H1 (cell line): ENCODE results near the gene LBP. TPM values are rescaled to one million over a fixed set of nuclear protein-coding genes. Genes with fewer than 3 reads are reported as not detected.

Experiments used
- CTCF ChIA-PET: fragments of 300-600 bp; sonication (Branson Sonifier 250); formaldehyde crosslinking; loops from one replicate; lab custom pipeline; 2021; ENCODE audit not compliant: partially characterized antibody; lab: Charles Lee
- POLR2A ChIA-PET: fragments of 300-600 bp; sonication (Branson Sonifier 250); formaldehyde crosslinking; loops from one replicate; lab custom pipeline; 2021; ENCODE audit warnings: inconsistent platforms; ENCODE audit not compliant: partially characterized antibody; lab: Charles Lee
- DNase-seq, 2 experiments: peaks; one replicate each; pipeline versions ENCODE4 v3.0.0 to v3.0.0-alpha.2; 2010 to 2022; ENCODE audit warnings: low spot score in 2 of 2, low read depth in 1 of 2, mixed read lengths in 1 of 2
- FAIRE-seq: peaks from 2 replicates; lab custom pipeline; 2011; peaks lifted over from hg19 to GRCh38; lab: Jason Lieb, UNC
- H2AFZ ChIP-seq: 2 replicates; pipeline ENCODE4 v1.8.1; 2012; ENCODE audit warnings: low read length, inconsistent platforms
- H2AK5ac ChIP-seq: 2 replicates; pipeline ENCODE4 v1.6.1; 2013; ENCODE audit warnings: low read depth, low read length
- H2BK120ac ChIP-seq: replicated peaks from 2 replicates; pipeline ENCODE3; 2013; ENCODE audit warnings: low read depth, low read length, inconsistent platforms
- H2BK12ac ChIP-seq: 2 replicates; pipeline ENCODE4 v1.6.1; 2013; ENCODE audit warnings: low read depth, low read length
- H2BK15ac ChIP-seq: 2 replicates; pipeline ENCODE4 v1.6.1; 2013; ENCODE audit warnings: low read length
- H2BK20ac ChIP-seq: 2 replicates; pipeline ENCODE4 v1.6.1; 2013; ENCODE audit warnings: low read length
- H2BK5ac ChIP-seq: 2 replicates; pipeline ENCODE4 v1.6.1; 2013; ENCODE audit warnings: low read depth, low read length
- H3K14ac ChIP-seq: 2 replicates; pipeline ENCODE4 v1.6.1; 2013; ENCODE audit warnings: inconsistent platforms; ENCODE audit not compliant: insufficient read length
- H3K18ac ChIP-seq: 2 replicates; pipeline ENCODE4 v1.6.1; 2013; ENCODE audit warnings: low read length; ENCODE audit errors: extremely low read depth
- H3K23ac ChIP-seq: 2 replicates; pipeline ENCODE4 v1.6.1; 2013; ENCODE audit warnings: inconsistent platforms; ENCODE audit not compliant: insufficient read length
- H3K23me2 ChIP-seq: 2 replicates; pipeline ENCODE4 v1.6.1; 2013; ENCODE audit warnings: low read depth, low read length
- H3K27ac ChIP-seq: 2 replicates; pipeline ENCODE4 v1.6.1; 2011; ENCODE audit warnings: low read depth, low read length, inconsistent platforms
- H3K27me3 ChIP-seq, 4 experiments: replicated peaks in 1 of 4; 1 replicate in 1 of 4; 2 replicates in 3 of 4; pipeline versions ENCODE4 v1.6.1 to v1.8.1; 2011 to 2013; ENCODE audit warnings: low read length in 3 of 4, mild to moderate bottlenecking in 3 of 4, inconsistent platforms in 2 of 4, mixed read lengths in 2 of 4, moderate library complexity in 1 of 4; ENCODE audit not compliant: control insufficient read depth in 3 of 4, insufficient read depth in 3 of 4; ENCODE audit errors: extremely low read depth in 1 of 4
- H3K36me3 ChIP-seq, 4 experiments: 2 replicates each; pipeline versions ENCODE4 v1.6.1 to v1.8.1; 2011 to 2013; ENCODE audit warnings: mild to moderate bottlenecking in 4 of 4, low read length in 3 of 4, moderate library complexity in 2 of 4, control low read depth in 1 of 4, inconsistent platforms in 1 of 4; ENCODE audit not compliant: insufficient read depth in 4 of 4, control insufficient read depth in 2 of 4
- H3K4ac ChIP-seq: replicated peaks from 2 replicates; pipeline ENCODE3; 2013; ENCODE audit warnings: low read length, low read depth, mixed read lengths, inconsistent platforms; ENCODE audit not compliant: insufficient read length
- H3K4me1 ChIP-seq, 4 experiments: replicated peaks in 1 of 4; 1 replicate in 1 of 4; 2 replicates in 3 of 4; pipeline versions ENCODE4 v1.6.1 to v1.8.1; 2011 to 2013; ENCODE audit warnings: low read length in 3 of 4, inconsistent platforms in 2 of 4, mixed read lengths in 1 of 4; ENCODE audit not compliant: insufficient read depth in 4 of 4, control insufficient read depth in 3 of 4
- H3K4me2 ChIP-seq, 2 experiments: 2 replicates each; pipeline versions ENCODE4 v1.6.1 to v1.8.1; 2011 to 2013; ENCODE audit warnings: low read depth in 2 of 2, low read length in 2 of 2, control low read depth in 1 of 2, inconsistent platforms in 1 of 2, mild to moderate bottlenecking in 1 of 2; ENCODE audit not compliant: insufficient read depth in 1 of 2
- H3K4me3 ChIP-seq, 4 experiments: fragments of 200-600, 300-600 bp in 1 of 4; sonication (generic), shearing (Covaris generic), sonication (Bioruptor Twin) in 1 of 4; 2 replicates each; pipeline versions ENCODE4 v1.5.1 to v1.8.1; 2011 to 2016; ENCODE audit warnings: low read length in 4 of 4, low read depth in 3 of 4, control low read depth in 2 of 4, inconsistent platforms in 2 of 4, mild to moderate bottlenecking in 2 of 4, mixed read lengths in 1 of 4, moderate library complexity in 1 of 4; ENCODE audit not compliant: insufficient read depth in 2 of 4; ENCODE audit errors: extremely low read depth in 1 of 4
- H3K56ac ChIP-seq: replicated peaks from 2 replicates; pipeline ENCODE3; 2013; ENCODE audit warnings: low read depth, mild to moderate bottlenecking, mixed read lengths, low read length, inconsistent platforms; ENCODE audit not compliant: insufficient read length
- H3K79me1 ChIP-seq: 2 replicates; pipeline ENCODE4 v1.6.1; 2013; ENCODE audit warnings: low read depth, low read length, control low read depth
- H3K79me2 ChIP-seq, 2 experiments: 2 replicates each; pipeline versions ENCODE4 v1.6.1 to v1.8.1; 2012 to 2013; ENCODE audit warnings: low read length in 2 of 2, mild to moderate bottlenecking in 2 of 2, inconsistent platforms in 1 of 2; ENCODE audit not compliant: insufficient read depth in 2 of 2, control insufficient read depth in 1 of 2
- H3K9ac ChIP-seq, 4 experiments: replicated peaks in 1 of 4; 1 replicate in 1 of 4; 2 replicates in 3 of 4; pipeline versions ENCODE4 v1.6.1 to v1.8.1; 2011 to 2013; ENCODE audit warnings: low read depth in 3 of 4, low read length in 3 of 4, control low read depth in 2 of 4, mild to moderate bottlenecking in 2 of 4, moderate library complexity in 2 of 4, inconsistent platforms in 1 of 4; ENCODE audit errors: extremely low read depth in 1 of 4
- H3K9me3 ChIP-seq, 2 experiments: 2 replicates each; pipeline versions ENCODE4 v1.6.1 to v1.8.1; 2012 to 2013; ENCODE audit warnings: mild to moderate bottlenecking in 2 of 2, moderate library complexity in 2 of 2, control low read depth in 1 of 2, inconsistent platforms in 1 of 2, low read depth in 1 of 2, low read length in 1 of 2, mixed read lengths in 1 of 2; ENCODE audit not compliant: insufficient read depth in 2 of 2
- H4K20me1 ChIP-seq, 2 experiments: replicated peaks in 1 of 2; 2 replicates each; pipeline versions ENCODE3 to v1.8.1; 2011 to 2013; ENCODE audit warnings: inconsistent platforms in 2 of 2, low read length in 2 of 2, mild to moderate bottlenecking in 1 of 2; ENCODE audit not compliant: insufficient read depth in 2 of 2, control insufficient read depth in 1 of 2
- H4K5ac ChIP-seq: 2 replicates; pipeline ENCODE4 v1.6.1; 2013; ENCODE audit warnings: low read length, low read depth, mixed read lengths, inconsistent platforms; ENCODE audit not compliant: insufficient read length
- H4K8ac ChIP-seq: 2 replicates; pipeline ENCODE4 v1.8.0; 2013; ENCODE audit warnings: mild to moderate bottlenecking, moderate library complexity, low read length, inconsistent platforms; ENCODE audit not compliant: insufficient read depth; ENCODE audit errors: extremely low read depth
- H4K91ac ChIP-seq: replicated peaks from 2 replicates; pipeline ENCODE3; 2013; ENCODE audit warnings: low read length, mixed read lengths, inconsistent platforms; ENCODE audit not compliant: insufficient read length
- CREB1 ChIP-seq: IDR thresholded peaks from 2 replicates; pipeline ENCODE4 v1.6.1; 2012; ENCODE audit warnings: inconsistent platforms
- KDM1A ChIP-seq: fragments of 200-600, 300-600 bp; sonication (generic); IDR thresholded peaks from 2 replicates; pipeline ENCODE4 v1.7.1; 2016; ENCODE audit warnings: mild to moderate bottlenecking, low read length, borderline replicate concordance
- POU5F1 ChIP-seq: IDR thresholded peaks from 2 replicates; pipeline ENCODE4 v1.6.1; 2011; ENCODE audit warnings: low read depth, mild to moderate bottlenecking, low read length, moderate library complexity
- WGBS, 2 experiments: shearing (Covaris generic) in 1 of 2; methylation state at CpG; one replicate each; pipeline versions ENCODE4 v1.1.6 to v1.1.7; 2013 to 2015; ENCODE audit warnings: low lambda C conversion rate in 2 of 2, mixed read lengths in 2 of 2, inconsistent platforms in 1 of 2, low coverage in 1 of 2, missing lambda C conversion rate in 1 of 2; ENCODE audit not compliant: insufficient replicate concordance in 2 of 2, insufficient coverage in 1 of 2, insufficient read length in 1 of 2; ENCODE audit errors: extremely low coverage in 1 of 2, missing lambda C conversion rate in 1 of 2; 5-methylcytosine and 5-hydroxymethylcytosine counted together
- polyA plus RNA-seq, 7 experiments: library from polyadenylated mRNA; depleted of rRNA in 3 of 7; stranded (reverse) in 5 of 7; unstranded in 2 of 7; fragments of >200 nt in 5 of 7; fragments of 200-250 nt in 2 of 7; gene quantifications; 1 replicate in 5 of 7; 2 replicates in 1 of 7; 4 replicates in 1 of 7; pipeline versions ENCODE4 v1.2.1 to v1.2.3, GENCODE V29; 2011 to 2013; ENCODE audit warnings: missing spikeins in 2 of 7, mixed read lengths in 2 of 7
- total RNA-seq: library from RNA; stranded (reverse); fragmentation: NEBNext Ultra II Directional; extraction: Animal tissue kit (Norgen Biotek cat#: 25700); gene quantifications from 2 replicates; pipeline ENCODE4 v1.2.1, GENCODE V29; 2021
- TF ChIP-seq, protein P1 (sequence below): IDR thresholded peaks from 2 replicates; pipeline ENCODE4 v1.6.1; 2012; ENCODE audit warnings: inconsistent platforms

LBP gene
- total and polyA plus RNA-seq, 2 of the 8 experiments (the other 6 are each of a cell fraction or from before 2014, with no cell fraction given) = 0.60 to 0.63 TPM

DNA sequence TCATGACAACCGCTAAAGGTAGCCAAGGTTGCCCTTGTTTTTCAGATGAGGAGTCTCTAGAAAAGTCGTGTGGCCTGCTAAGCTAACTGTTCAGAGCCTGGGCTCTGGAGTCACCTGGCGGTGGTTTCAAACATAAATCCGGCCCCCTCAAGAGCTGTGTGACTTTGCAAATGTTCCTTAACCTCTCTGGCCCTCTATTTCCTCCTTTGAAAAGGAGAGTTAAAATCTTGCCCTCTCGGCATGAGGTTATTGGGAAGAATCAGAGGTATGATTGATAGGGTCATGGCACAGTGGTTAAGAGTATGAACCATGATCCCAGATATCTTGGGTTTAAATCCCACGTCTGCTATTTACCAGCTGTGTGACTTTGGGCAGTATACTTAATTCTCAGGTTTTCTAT is 5.6 kb upstream of the LBP start:
- no peak overlapping the region for H2BK120ac ChIP-seq
- H3K79me2 ChIP-seq = no peaks in the 10 kb centered on the region
- H2AFZ ChIP-seq = no peak overlapping the region
- H2BK12ac ChIP-seq = no peak overlapping the region
- no peaks in the 10 kb centered on the region for H3K23me2 ChIP-seq
- no peaks in the 10 kb centered on the region for H3K79me1 ChIP-seq
- H2BK20ac ChIP-seq = peak overlapping the region; percentile 1; the same call in 1 of the 2 replicates
- H3K4me3 ChIP-seq = no peak overlapping the region
- no peak overlapping the region for H3K27ac ChIP-seq
- H3K4ac ChIP-seq = no peak overlapping the region
- 81% methylated on average over 6 of the region's 6 CpGs; no CpG with 5 or more reads in 1 of the 2 experiments for WGBS, 2 experiments
- H3K4me2 ChIP-seq = no peak overlapping the region
- H3K36me3 ChIP-seq = no peaks in the 10 kb centered on the region
- DNase-seq (no peak), FAIRE-seq (no peak)
- H3K9ac ChIP-seq = no peak overlapping the region
- no peak overlapping the region for H3K23ac ChIP-seq
- H4K20me1 ChIP-seq = no peaks in the 10 kb centered on the region
- H4K5ac ChIP-seq = no peak overlapping the region
- H2AK5ac ChIP-seq = no peak overlapping the region
- no peak overlapping the region for H4K8ac ChIP-seq
- no peak overlapping the region for H3K56ac ChIP-seq
- peaks cover 10 to 24% (median 15%) of the 10 kb centered on the region in 4 experiments for H3K4me1 ChIP-seq
- ChIA-PET POLR2A (interaction anchor here (0.9 to 4.2 kb wide), 5 partner anchors 14 to 106 kb away, joined by 3 to 26 read pairs (median 6); partner anchors contain the start of gene SNHG17), CTCF (interaction anchor here (0.8 to 9.6 kb wide), 9 partner anchors 15 to 390 kb away, joined by 3 to 390 read pairs (median 10); partner anchors contain the start of gene LBP)
- no peak overlapping the region for H2BK15ac ChIP-seq
- TF ChIP-seq, protein P1, sequence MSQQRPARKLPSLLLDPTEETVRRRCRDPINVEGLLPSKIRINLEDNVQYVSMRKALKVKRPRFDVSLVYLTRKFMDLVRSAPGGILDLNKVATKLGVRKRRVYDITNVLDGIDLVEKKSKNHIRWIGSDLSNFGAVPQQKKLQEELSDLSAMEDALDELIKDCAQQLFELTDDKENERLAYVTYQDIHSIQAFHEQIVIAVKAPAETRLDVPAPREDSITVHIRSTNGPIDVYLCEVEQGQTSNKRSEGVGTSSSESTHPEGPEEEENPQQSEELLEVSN = no peak
- TF ChIP-seq CREB1 (no peak), POU5F1 (no peak), KDM1A (peak; percentile 82; the same call in 1 of the 2 replicates)
- no peaks in the 10 kb centered on the region for H3K27me3 ChIP-seq
- no peak overlapping the region for H2BK5ac ChIP-seq
- H4K91ac ChIP-seq = no peak overlapping the region
- H3K14ac ChIP-seq = no peak overlapping the region
- no peak overlapping the region for H3K18ac ChIP-seq
- peaks cover 0 to 5% of the 10 kb centered on the region in 2 experiments; a peak in 2 of 4 replicates for H3K9me3 ChIP-seq
